ENCODE results near the gene TMEM132D.

The TMEM132D gene

DNA sequence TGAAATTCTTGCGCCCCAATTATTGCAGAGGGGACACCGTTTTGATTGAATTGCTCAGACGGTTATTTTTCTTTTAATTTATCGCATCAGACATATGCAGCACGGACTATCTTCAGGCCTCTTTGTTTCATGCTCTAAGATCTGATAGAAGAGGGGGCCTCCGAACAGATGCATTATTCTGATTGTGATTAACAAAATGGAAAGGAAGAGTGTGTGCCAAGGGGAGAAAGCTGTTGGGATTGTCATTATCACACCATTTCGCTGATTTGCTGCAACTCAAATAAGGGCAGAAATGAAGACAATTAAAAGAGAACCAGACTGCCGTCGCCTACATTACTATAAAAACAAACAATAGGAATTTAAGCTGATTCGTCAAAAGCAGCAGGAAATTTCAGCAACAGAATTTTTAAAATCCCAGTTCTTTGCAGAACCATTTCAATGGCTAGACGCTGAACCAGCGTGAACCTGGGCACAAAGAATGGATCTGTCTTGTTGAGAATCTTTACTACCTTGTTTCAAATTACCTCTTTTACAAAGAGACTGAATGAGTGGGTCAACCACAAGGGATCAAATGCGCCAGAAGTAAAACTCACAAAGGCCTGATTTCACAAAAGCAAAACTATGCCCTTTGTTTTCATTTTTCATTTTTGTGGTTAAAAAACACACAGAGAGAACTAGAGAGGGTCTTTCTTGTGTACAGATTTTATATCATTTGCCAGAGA lies 30.6 kb downstream of the TMEM132D start:
- no peak for DNase-seq (ENCODE audit: low read depth in 2 of 2)

DNA sequence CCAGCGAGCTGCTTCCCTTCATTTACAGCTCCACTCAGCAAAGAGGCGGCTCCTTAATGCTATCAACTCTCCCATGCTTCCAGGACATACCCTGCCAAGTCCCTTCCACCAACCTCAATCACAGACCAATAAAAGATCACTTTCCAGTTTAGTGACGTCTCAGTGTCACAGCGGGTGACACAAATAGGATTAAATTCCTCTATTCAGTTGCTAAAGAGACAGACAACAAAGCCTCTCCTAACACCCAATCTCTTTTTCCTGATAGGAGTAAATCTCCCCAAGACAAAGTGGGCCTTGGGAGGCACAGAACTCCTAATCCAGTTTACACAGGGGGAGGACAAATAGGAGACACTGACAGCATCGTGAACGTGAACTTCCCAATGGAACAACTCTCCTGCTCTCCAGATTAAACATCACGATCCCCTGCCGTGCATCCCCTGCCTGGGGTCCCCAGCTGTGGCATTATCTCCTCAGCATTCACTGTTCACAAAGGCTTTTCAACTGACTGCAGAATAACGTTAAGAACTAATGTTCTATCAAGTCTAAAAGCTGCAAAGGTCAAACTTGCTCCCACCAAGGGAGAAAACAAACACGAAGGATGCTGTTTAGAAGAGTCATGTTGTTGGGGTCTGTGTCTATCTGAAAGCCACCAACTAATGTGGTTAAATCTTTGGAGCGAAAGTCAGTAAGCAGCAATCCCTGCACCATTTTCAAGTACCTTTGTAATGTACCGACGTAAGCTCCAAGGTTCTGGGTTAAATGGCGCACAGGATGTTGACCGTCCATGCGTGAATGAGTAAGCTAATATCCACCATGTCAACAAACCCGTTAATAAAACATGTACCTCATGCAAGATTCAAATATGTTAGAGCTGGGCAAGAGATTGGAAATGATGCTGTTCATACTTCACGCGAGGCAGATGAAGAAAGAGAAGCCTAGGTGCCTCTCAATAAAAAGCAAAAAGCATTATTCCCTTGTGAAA lies 31.5 kb downstream of the TMEM132D start:
- DNase-seq (ENCODE audit: low read depth in 2 of 2) = no peak

DNA sequence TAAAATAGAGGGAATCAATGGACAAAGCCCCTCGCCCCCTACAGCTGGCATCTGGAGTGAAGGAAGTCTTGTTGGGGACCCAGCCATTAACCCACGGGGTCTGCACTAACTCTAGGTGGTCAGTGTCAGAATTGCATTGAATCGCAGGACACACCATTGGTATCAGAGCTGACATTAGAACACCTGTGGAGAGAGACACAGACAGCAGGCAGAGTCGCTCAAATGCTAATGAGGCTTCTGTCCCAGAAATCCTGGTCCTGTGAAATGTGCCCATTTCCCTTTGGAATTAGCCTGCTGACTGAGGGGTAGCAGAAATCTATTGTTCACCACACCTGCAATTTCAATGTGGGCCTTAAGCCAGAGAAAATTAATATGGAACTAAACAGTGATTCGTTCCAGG lies 33.0 kb downstream of the TMEM132D start:
- no peak for DNase-seq (ENCODE audit: low read depth in 2 of 2)

DNA sequence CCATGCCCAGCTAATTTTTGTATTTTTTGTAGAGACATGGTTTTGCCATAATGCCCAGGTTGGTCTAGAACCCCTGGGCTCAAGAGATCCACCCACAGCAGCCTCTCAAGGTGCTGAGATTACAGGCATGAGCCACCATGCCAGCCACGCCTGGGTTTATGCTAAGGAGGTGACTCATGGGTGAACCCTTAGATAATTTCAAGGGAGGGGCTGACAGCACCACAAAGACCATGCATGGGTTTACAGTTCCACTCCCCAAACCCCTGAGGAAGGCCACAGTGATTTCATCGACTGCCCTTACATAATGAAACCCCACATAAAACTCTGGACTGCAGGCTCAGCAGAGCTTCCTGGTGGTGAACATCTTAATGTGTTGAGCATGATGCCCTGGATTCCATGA lies 33.7 kb downstream of the TMEM132D start:
- no peak for DNase-seq (ENCODE audit: low read depth in 2 of 2)

DNA sequence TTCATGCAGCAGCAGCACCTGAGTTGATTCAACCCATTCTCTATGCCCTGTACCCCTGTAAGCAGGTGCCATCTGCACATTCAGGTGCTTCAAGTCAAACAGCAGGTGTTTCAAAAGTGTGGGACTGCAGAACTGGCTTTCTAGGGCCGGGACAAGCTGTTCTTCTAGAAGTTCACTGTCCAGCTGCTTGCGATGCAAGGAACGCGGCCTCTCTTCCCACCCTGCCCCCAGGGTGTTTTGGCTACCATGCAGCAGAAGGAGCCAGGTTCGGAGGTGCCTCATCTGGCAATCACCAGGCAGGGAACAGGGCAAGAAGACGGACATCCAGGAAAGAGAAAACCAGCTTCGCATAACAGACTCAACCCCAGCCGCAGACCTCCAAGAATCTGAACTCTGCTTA lies 35.2 kb downstream of the TMEM132D start:
- DNase-seq (ENCODE audit: low read depth in 2 of 2) = no peak

DNA sequence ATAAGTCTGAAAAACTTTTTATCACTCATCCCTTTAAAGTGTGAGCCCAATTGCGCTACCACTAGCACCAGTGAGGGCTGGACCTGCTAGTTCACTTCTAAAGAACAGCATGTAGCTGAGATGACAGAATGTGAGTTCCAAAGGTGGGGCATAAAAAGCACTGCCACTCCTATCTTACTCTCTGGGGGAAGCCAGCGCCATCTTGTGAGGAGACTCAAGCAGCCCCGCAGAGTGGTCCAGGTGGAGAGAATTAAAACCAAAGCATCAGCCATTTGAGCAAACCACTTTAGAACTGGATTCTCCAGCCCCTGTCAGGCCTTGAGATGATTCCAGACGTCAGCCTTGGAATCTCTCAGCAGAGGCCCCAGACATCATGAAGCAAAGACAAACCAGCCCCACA lies 39.9 kb downstream of the TMEM132D start:
- no peak for DNase-seq (ENCODE audit: low read depth in 2 of 2)

DNA sequence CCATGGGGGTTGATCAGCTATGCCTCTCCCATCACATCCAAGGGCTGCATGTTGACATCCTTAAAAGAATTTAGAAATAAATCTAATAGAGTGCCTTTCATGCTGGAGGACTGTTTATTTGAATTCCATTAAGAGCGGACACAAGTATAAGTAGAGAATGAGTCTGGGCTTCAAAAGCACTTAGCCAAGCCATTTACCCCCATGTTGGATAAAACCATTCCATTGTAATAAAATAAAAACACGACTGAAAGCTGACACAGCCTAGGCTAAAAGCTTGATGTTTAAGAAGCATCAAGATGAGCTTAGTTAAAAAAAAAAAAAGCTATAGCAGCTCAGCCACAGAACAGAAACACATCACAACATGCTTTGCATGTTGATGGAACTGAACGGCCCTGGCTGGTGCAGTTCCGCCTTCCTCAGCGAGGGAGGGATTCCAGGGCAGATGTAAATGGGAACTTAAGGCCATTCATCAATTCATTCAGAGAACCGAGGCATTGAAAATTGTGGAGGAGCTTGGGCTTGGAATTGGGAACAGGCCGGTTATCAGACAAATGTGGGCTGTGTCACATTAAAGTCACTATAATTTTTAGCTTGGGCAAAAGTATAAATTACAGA lies 41.2 kb downstream of the TMEM132D start:
- no peak for DNase-seq (ENCODE audit: low read depth in 2 of 2)

DNA sequence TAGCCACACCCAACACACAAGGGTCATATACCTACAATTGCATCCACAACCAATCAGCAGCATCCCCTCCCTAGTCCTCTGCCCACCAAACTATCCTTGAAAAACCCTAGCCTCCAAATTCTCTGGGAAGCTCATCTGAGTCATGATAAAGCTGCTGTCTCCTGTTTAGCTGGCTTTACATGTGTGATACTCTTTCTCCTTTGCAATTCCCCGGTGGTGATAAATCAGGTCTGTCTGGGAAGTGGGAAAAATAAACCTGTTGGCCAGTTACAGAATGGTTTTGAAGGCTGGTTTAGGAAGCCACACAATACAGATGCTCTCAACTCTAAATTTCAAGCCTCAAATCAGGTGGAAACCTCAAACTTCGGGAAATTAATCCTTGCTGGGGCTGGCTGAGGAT lies 41.9 kb downstream of the TMEM132D start:
- no peak for DNase-seq (ENCODE audit: low read depth in 2 of 2)

DNA sequence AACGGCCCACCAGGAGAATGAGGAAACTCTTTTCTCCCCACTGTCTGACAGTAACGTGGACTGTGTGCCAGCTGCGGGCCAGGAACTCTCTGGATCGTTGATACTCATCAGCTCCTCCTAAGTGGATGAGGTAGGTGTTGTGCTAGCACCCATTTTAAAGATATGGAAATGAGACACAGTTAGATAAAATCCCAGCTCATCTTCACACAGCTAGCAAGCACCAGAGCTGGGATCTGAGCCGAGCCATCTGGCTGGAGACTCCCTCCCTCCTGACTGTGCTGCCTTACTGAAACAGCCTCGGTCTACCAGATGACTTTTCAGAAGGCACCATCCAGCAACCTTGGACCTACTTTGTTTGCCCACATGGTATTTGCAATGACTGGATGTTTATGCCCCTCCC lies 49.2 kb downstream of the TMEM132D start:
- no peak for DNase-seq (ENCODE audit: low read depth in 2 of 2)

DNA sequence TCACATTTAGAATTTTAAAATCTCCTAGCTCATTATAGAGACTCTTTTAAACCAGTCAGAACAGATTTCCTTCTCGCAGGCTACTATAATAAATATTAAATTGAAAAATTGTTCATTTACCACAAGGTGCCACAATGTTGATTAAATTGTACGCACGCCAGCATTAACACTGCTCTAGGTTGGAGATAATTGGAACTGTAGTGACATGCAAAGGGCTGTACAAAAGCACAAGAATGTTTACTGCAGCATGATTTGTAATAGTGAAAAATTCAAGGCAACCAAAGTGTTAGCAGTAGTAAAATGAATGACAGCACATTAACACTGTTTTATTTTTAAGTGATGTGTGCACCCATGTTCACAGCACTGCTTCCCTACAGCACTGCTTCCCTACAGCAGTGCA lies 52.5 kb downstream of the TMEM132D start:
- no peak for DNase-seq (ENCODE audit: low read depth in 2 of 2)

DNA sequence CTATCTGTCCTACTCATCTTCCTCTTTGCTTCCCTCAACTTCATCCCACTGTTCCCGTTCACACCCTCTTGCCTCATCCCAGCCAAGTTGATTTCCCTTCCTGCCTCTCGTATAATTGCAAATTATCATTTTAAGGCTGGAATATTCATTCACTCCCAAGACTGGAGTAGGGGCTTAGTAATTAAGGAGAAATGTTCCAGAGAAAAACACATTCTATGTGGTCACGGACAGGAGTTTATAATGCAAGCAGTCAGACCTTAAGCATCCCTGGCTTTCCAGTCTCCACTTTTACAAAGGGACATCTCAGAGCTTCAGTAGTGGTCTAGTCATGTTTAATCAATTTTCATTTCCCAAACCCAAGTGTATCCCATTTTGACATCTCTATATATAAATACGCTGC lies 54.9 kb downstream of the TMEM132D start:
- no peak for DNase-seq (ENCODE audit: low read depth in 2 of 2)

DNA sequence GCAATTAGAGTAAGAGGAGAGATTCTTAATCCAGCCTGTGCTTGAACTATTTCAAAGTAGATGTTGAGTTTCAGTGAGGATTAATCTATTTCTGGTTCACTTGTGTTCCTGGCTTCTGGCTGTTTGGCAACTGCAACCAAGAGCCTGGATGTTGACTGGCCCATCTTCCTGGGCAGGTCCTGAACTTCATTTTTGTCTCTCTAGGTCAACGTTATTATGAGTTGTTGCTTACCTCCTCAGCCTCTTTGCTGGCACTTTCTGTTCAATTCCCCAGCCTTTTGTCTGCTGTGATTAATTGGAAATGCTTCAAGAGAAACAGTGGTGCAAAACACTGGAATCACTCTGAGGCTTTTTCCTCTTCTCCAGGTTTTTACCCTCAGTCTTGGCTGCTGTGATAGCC lies 56.8 kb downstream of the TMEM132D start:
- DNase-seq (ENCODE audit: low read depth in 2 of 2) = no peak

DNA sequence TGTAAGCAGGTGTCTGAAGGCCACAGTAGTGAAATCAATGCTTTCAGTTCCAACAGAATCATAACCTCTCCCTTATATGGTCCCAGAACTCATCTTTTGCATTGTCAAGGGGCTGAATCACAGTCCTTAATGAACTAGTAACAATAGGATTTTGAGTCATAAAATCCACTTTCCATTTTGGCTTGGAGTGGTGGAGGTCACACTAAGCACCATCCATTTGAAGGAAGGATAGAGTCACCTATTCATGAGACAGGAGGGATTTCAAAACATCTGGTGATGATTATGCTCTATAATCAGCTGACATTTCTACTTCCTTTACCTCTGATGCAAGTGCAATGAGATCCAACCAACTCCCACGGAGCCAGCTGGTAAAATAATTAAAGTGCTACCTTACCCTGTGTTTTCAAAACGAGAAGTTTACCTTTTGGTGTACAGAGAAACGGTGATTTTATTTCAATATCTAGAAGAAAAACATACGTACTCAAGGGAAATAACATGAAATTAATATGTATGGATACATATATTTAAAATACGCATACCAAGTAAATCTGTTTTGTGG lies 59.1 kb downstream of the TMEM132D start:
- no peak for DNase-seq (ENCODE audit: low read depth in 2 of 2)

DNA sequence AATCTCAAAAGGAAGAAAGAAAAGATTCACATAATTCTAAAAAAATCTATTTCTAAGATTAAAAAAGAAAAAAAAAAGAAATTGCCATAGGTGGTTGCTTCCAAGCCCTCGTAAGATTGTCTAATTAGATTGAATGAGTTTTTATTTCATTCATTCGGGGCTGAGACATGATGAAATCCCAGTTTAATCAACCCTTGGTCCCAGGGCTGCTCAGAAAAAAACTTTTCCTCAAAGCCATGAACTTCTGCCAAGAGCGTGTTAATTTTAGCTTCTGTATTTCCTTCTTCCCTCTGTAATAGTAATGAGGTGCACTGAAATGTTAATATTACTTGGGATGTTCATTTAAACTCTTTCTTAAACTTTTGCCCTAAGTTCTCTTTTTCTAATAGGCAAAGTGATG lies 62.6 kb downstream of the TMEM132D start:
- DNase-seq (ENCODE audit: low read depth in 2 of 2) = no peak

DNA sequence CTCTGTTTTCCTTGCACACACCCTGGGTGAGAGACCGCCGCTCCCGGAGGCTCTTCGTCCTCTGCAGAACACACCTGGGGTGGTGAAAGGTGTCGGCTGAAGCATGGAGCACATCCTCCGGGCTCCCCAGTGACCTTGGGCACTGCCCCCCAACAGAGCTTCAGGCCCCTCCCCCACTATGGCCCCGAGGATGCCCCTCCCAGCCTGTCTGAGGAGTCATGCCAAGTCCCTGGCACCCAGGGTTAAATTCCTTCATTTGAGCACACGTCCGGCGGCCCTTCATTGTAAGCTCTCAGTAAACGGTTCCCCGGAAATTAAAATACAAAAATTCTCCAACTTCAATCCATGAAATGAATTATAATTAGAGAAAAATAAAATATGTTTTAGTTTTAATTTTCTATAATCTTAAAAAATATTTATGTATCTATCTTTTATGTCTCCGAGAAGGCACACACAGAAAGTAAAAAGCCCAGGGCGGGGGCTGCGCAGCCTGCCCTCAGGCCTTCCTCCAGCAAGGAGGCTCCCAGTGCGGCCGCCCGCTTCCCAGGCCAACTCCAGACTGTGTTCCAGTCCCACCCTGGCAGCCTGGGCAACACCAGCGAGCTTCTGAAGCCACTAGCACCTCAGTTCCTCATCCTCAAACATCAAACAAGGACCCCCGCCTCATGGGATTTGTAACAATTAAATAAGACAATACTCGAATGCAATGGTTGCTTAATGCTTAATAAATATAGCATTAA lies 63.5 kb downstream of the TMEM132D start:
- DNase-seq (ENCODE audit: low read depth in 2 of 2) = no peak

DNA sequence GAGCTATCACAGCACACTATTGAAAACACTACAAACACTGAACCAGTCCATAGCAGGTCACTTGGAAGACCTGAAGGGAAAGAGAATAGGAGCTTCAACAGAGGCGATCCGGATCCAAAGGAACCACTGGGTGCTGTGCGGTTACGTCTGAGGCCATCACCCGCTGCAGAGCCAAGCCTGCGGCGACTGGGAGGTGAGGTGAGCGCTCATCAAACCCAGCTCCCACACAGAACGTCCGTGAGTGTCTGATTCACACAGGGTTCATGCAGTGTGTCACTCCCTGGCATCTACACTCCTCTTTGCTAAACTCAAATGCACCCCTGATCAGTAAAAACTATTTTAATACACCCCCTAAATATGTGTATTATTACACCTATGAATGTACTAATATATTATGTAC lies 64.1 kb downstream of the TMEM132D start:
- no peak for DNase-seq (ENCODE audit: low read depth in 2 of 2)

DNA sequence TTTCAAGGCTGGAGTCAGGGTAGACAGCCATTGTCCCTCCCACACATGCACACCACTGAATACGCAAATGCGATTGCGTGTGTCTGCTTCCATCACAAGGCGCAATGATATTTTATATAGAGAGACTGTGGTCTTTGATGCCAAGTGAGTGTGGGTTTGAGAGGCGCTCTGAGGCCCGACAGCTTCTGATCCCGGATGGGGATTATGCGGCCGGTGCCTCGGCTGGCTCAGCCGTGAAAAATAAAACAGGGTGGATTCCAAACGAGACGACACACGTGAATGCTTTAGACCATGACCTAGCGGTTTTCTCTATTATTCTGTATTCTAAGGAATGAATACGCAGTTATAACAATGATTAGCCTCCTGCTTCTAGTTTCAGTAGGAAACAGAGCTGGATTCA lies 72.5 kb downstream of the TMEM132D start:
- DNase-seq (ENCODE audit: low read depth in 2 of 2) = no peak

DNA sequence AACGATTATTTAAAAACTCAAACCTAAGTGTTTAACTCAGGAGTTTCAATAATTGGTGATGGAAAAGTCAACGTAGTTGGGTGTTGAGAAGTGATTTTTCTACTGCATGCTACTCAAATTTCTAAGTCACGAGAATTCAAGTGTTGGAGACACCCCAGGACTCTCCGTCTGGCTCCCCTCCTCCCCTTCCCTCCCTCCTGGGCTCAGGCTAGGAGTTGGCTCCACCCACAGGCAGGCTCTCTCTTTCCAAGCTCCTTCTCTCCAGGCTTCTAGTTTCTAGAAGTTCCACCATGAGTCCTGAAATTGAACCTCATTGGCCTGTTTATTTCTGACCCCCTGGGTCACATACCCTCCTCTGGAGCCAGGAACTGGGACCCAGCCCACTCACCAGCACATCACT lies 73.0 kb downstream of the TMEM132D start:
- DNase-seq (ENCODE audit: low read depth in 2 of 2) = no peak

DNA sequence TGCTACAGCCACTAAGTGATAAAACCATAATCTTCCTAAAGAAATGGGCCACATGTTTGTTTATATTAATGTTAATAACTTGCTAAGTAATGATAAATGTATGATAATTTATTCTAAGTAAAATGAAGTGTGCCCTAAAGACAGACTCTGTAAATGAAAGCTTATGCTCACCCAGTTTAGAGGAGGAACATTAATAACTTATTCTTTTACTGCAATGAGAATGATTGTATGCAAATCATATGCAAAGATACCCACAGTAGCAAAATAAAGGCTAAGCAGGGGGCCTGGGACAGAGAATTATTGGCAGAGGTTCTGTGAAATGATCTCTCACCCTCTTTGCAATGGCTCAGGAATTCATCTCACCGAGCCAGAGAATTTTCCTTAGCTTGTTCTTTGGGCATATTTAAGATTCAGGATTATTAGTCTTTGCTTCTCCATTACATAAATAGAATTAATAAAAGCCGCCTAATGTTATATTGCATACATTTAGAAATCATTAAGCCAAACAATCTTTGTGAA lies 75.9 kb downstream of the TMEM132D start:
- DNase-seq (ENCODE audit: low read depth in 2 of 2) = no peak

DNA sequence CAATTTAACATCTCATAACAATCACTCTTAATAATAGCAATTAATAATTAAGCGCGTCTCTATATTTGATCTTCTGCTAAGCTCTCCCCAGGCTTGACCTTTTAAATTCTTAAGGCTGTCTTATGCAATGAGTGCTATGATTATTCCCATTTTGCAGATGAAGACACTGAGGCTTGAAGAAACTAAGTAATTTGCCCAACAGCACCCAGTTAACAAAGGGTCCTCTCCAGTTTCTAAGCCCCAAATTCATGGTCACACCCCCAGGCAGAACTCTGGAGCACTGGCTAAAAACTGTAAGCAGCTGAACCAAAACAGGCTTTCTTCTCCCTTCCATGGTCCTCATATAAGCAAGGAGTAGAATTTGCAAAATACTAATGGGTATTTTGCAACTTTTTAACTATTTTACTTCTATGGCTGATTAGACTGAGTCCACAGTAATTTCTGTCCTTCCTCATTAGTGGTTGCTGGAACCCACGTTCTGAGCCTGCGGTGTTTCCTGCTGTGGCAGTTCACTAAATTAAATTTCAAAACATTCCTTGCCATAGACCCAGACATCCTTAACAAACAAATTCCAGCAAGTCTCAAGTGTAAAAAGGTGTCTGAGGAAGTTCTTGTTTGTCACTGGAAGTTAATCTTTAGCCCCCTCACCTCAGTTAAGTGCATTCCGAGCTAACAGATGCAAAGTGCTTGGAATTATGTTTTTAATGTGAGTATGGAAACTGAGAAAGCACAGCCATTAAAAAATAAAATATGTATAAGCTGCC lies 76.5 kb downstream of the TMEM132D start:
- DNase-seq (ENCODE audit: low read depth in 2 of 2) = no peak

DNA sequence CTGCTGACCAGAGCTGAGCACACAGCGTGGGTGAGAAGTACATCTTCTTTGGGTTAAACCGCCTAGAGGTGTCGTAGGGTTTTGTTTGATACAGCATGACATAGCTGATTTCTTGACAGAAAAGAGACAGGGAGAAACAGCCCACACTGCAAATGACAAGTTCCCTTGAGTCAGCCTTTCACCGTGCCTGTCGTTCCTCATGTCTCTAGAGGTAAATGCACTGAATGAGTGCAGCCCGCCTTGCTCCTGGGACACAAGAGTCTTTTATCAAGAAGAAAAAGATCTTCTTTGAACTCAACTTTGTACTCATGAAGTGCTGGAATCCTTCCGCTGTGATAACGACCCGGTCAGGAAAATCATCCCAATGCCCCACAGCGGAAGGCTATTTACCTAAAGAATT lies 77.6 kb downstream of the TMEM132D start:
- no peak for DNase-seq (ENCODE audit: low read depth in 2 of 2)
